Bronchial smooth muscle cell (primary cell): ENCODE results near the gene IGFBP1. TPM values are rescaled to one million over a fixed set of nuclear protein-coding genes. Genes with fewer than 3 reads are reported as not detected.

ENCODE experiments used
- total RNA-seq: library from RNA; depleted of rRNA; stranded (reverse); fragments of >200 nt; gene quantifications from 2 replicates; pipeline ENCODE4 v1.2.1, GENCODE V29; 2014

Gene IGFBP1
- not detected in 2 replicates for total RNA-seq

DNA sequence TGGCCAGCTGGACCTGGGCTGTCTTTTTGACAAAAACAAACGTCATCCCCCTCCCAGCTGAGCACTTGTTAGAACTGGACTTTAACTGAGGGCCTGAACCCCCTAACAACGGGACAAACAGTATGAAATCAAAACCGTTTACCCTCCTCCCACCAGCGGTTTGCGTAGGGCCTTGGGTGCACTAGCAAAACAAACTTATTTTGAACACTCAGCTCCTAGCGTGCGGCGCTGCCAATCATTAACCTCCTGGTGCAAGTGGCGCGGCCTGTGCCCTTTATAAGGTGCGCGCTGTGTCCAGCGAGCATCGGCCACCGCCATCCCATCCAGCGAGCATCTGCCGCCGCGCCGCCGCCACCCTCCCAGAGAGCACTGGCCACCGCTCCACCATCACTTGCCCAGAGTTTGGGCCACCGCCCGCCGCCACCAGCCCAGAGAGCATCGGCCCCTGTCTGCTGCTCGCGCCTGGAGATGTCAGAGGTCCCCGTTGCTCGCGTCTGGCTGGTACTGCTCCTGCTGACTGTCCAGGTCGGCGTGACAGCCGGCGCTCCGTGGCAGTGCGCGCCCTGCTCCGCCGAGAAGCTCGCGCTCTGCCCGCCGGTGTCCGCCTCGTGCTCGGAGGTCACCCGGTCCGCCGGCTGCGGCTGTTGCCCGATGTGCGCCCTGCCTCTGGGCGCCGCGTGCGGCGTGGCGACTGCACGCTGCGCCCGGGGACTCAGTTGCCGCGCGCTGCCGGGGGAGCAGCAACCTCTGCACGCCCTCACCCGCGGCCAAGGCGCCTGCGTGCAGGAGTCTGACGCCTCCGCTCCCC, at the start of gene IGFBP1:
IGFBP1 (plus strand) TSS at position 304 of the 808 bp plus-strand sequence; CDS start at position 469, 165 bp downstream.

DNA sequence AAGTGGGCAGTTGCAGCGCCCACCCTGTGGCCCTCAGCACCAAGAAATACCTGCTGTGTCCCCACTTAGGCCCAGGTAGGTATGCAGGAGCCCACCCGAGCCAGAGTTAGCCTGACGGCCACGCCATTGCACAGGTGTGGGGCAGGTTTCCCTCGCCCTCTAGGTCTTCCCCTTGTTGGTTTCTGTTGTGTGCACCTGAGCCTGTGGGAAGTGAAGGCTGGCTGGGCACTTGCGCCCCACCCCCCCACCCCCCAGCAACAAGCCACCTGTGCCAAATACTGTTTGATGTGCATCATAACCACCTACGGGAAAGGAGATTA, 15.3 kb upstream of the IGFBP1 start, which contains the start of gene CCDC201:
CCDC201 (minus strand) TSS at position 48 of the 320 bp plus-strand sequence. CDS start 75 bp downstream, outside the sequence.

GRCh38 chr7:45920502-45921380, 32.5 kb downstream of the IGFBP1 start, which contains the start of gene IGFBP3:
Gene IGFBP3, minus strand, starts transcription at chr7:45921272. Its CDS starts 132 bp downstream, at chr7:45921140.

Other genes starting within 250 kb of the IGFBP1 start
- not detected in 2 replicates for gene CCDC201, start 15.4 kb upstream of the IGFBP1 start, total RNA-seq
- 17.4 and 21.3 TPM in 2 replicates for gene IGFBP3, start 32.8 kb downstream of the IGFBP1 start, total RNA-seq